ENCODE data around the gene TTC7B. TPM values are rescaled to one million over a fixed set of nuclear protein-coding genes. Genes with fewer than 3 reads are reported as not detected.

The TTC7B gene
- total and polyA plus RNA-seq, 2 donors (not counting 1 experiment from before 2014, with no cell fraction given), result 18.8 to 37.5 TPM

GRCh38 chr14:90538716-90539495 is 277.3 kb downstream of the TTC7B start:
- Histone ChIP-seq H3K27ac (ENCODE audit: insufficient read depth, low read length) (no peak overlapping the region), H3K4me3 (replicated peaks in 1 of 4; ENCODE audit: control extremely low read depth in 1 of 4, insufficient read depth in 1 of 4, low read depth in 3 of 4, low read length in 4 of 4) (no peak overlapping the region), H3K9me3 (ENCODE audit: control insufficient read depth, insufficient read depth, low read depth, low read length) (no peaks in the 10 kb centered on the region), H3K27me3 (ENCODE audit: control insufficient read depth, insufficient read depth, low read length) (no peaks in the 10 kb centered on the region), H3K9ac (ENCODE audit: insufficient read depth, low read length) (no peak overlapping the region), H3K36me3 (ENCODE audit: control insufficient read depth, insufficient read depth, low read length) (no peaks in the 10 kb centered on the region), H4K20me1 (ENCODE audit: control insufficient read depth, extremely low read depth, insufficient read depth, low read length) (no peaks in the 10 kb centered on the region), H3K4me2 (ENCODE audit: extremely low read depth, insufficient read depth, low read length) (no peak overlapping the region), H2AFZ (ENCODE audit: low read length) (no peak overlapping the region), H3K79me2 (ENCODE audit: control insufficient read depth, insufficient read depth, low read length) (no peaks in the 10 kb centered on the region), H3K4me1 (ENCODE audit: control insufficient read depth, extremely low read depth, insufficient read depth, low read length) (no peaks in the 10 kb centered on the region)
- TF ChIP-seq EZH2 (IDR thresholded peaks at IDR 0.05; ENCODE audit: low read length, missing control alignments), result no peak
- TF ChIP-seq, protein P1, sequence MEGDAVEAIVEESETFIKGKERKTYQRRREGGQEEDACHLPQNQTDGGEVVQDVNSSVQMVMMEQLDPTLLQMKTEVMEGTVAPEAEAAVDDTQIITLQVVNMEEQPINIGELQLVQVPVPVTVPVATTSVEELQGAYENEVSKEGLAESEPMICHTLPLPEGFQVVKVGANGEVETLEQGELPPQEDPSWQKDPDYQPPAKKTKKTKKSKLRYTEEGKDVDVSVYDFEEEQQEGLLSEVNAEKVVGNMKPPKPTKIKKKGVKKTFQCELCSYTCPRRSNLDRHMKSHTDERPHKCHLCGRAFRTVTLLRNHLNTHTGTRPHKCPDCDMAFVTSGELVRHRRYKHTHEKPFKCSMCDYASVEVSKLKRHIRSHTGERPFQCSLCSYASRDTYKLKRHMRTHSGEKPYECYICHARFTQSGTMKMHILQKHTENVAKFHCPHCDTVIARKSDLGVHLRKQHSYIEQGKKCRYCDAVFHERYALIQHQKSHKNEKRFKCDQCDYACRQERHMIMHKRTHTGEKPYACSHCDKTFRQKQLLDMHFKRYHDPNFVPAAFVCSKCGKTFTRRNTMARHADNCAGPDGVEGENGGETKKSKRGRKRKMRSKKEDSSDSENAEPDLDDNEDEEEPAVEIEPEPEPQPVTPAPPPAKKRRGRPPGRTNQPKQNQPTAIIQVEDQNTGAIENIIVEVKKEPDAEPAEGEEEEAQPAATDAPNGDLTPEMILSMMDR (conservative IDR thresholded peaks at IDR 0.05 in 1 of 2, IDR thresholded peaks at IDR 0.05 in 1 of 2; ENCODE audit: low read depth in 1 of 2, low read length in 2 of 2), result no peak
- no peak for DNase-seq (ENCODE audit: low read depth in 2 of 2)

- Histone ChIP-seq H3K79me2 (ENCODE audit: control insufficient read depth, insufficient read depth, low read length) (no peaks in the 10 kb centered on the region), H3K27me3 (ENCODE audit: control insufficient read depth, insufficient read depth, low read length) (no peaks in the 10 kb centered on the region), H3K4me1 (ENCODE audit: control insufficient read depth, extremely low read depth, insufficient read depth, low read length) (no peaks in the 10 kb centered on the region), H2AFZ (ENCODE audit: low read length) (no peak overlapping the region), H3K4me3 (replicated peaks in 1 of 4; ENCODE audit: control extremely low read depth in 1 of 4, insufficient read depth in 1 of 4, low read depth in 3 of 4, low read length in 4 of 4) (no peak overlapping the region), H4K20me1 (ENCODE audit: control insufficient read depth, extremely low read depth, insufficient read depth, low read length) (no peaks in the 10 kb centered on the region), H3K36me3 (ENCODE audit: control insufficient read depth, insufficient read depth, low read length) (no peaks in the 10 kb centered on the region), H3K27ac (ENCODE audit: insufficient read depth, low read length) (no peak overlapping the region), H3K9ac (ENCODE audit: insufficient read depth, low read length) (no peak overlapping the region), H3K4me2 (ENCODE audit: extremely low read depth, insufficient read depth, low read length) (no peak overlapping the region), H3K9me3 (ENCODE audit: control insufficient read depth, insufficient read depth, low read depth, low read length) (no peaks in the 10 kb centered on the region)
- TF ChIP-seq, protein P1 (conservative IDR thresholded peaks at IDR 0.05 in 1 of 2, IDR thresholded peaks at IDR 0.05 in 1 of 2; ENCODE audit: low read depth in 1 of 2, low read length in 2 of 2), result no peak
- TF ChIP-seq EZH2 (IDR thresholded peaks at IDR 0.05; ENCODE audit: low read length, missing control alignments), result no peak
- DNase-seq (ENCODE audit: low read depth in 2 of 2), result no peak
These were observed 278.1 kb downstream of the TTC7B start for GRCh38 chr14:90538095-90538494.

DNA sequence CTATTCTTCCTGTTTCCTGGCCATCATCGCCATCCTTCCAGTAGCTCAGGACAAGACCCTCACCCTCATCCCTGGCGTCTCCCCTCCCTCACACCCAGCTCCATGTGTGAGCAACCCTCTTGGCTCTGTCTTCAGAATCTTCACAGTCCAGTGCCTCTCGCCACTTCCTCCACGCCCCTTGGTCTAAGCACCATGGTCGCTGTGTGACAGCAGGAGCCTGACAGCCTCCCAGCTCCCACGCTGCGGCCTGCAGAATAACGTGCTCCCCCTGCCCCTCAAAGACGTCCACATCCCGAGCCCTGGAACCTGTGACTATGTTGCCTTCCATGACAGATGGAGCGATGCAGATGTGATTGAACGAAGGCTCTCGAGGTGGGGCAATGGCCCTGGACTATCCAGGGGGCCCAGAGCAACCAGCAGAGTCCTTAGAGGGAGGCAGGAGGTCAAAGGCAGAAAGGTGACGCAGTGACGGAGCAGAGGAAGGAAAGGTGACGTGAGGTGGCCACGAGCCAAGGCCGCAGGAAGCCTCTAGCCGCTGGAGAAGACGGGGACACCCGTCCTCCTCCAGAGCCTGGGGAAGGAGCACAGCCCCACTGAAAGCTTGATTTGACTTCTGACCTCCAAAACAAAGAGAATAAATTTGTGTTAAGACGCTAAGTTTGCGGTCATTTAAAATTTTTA is 279.6 kb downstream of the TTC7B start:
- Histone ChIP-seq H3K4me2 (ENCODE audit: extremely low read depth, insufficient read depth, low read length) (no peak overlapping the region), H3K4me3 (replicated peaks in 1 of 4; ENCODE audit: control extremely low read depth in 1 of 4, insufficient read depth in 1 of 4, low read depth in 3 of 4, low read length in 4 of 4) (no peak overlapping the region), H3K4me1 (ENCODE audit: control insufficient read depth, extremely low read depth, insufficient read depth, low read length) (no peaks in the 10 kb centered on the region), H4K20me1 (ENCODE audit: control insufficient read depth, extremely low read depth, insufficient read depth, low read length) (no peaks in the 10 kb centered on the region), H3K9ac (ENCODE audit: insufficient read depth, low read length) (no peak overlapping the region), H3K79me2 (ENCODE audit: control insufficient read depth, insufficient read depth, low read length) (no peaks in the 10 kb centered on the region), H3K27ac (ENCODE audit: insufficient read depth, low read length) (no peak overlapping the region), H2AFZ (ENCODE audit: low read length) (no peak overlapping the region), H3K36me3 (ENCODE audit: control insufficient read depth, insufficient read depth, low read length) (no peaks in the 10 kb centered on the region), H3K27me3 (ENCODE audit: control insufficient read depth, insufficient read depth, low read length) (no peaks in the 10 kb centered on the region), H3K9me3 (ENCODE audit: control insufficient read depth, insufficient read depth, low read depth, low read length) (no peaks in the 10 kb centered on the region)
- no peak for TF ChIP-seq EZH2 (IDR thresholded peaks at IDR 0.05; ENCODE audit: low read length, missing control alignments)
- TF ChIP-seq, protein P1 (conservative IDR thresholded peaks at IDR 0.05 in 1 of 2, IDR thresholded peaks at IDR 0.05 in 1 of 2; ENCODE audit: low read depth in 1 of 2, low read length in 2 of 2), result no peak
- peak in 1 of 2 donors; percentile 38 for DNase-seq (ENCODE audit: low read depth in 2 of 2)

All from fibroblast of lung (primary cell).